HG02973 (cell line): ENCODE measurements around the gene DCBLD1.
A peak's percentile ranks its signal among the peaks of the same experiment; 100 is the strongest.

ENCODE experiments used
- ATAC-seq: cut with Tn5 transposase; IDR thresholded peaks from one replicate; pipeline ENCODE4 v1.9.1; 2021; ENCODE audit warnings: moderate library complexity; ENCODE audit not compliant: unreplicated experiment

Gene DCBLD1

GRCh38 chr6:117469791-117470190 lies 12.7 kb upstream of the DCBLD1 start:
- no peak for ATAC-seq

DNA sequence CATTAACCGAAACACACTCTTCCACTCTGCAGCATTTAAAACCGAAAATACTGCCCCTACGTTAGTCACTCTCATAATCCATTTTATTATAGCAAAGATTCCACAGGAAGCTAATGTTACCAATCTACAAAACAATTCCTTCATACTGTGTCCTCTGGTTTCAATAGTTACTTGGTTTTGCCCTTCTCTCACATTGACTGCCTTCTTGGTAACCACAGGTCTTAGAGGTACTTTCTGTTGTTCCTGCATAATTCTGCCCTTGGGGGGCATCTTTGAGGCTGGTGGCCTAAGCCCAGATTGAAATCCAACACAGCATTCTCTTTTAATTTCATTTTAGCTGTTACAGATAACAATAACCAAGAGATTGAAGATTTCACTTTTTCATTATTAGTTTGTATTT lies 9.8 kb upstream of the DCBLD1 start:
- ATAC-seq = no peak

GRCh38 chr6:117473401-117473800 lies 9.1 kb upstream of the DCBLD1 start:
- no peak for ATAC-seq

GRCh38 chr6:117477988-117478852 lies 4.3 kb upstream of the DCBLD1 start:
- peak; percentile 43 for ATAC-seq

GRCh38 chr6:117478853-117479231 lies 3.6 kb upstream of the DCBLD1 start:
- ATAC-seq = no peak

DNA sequence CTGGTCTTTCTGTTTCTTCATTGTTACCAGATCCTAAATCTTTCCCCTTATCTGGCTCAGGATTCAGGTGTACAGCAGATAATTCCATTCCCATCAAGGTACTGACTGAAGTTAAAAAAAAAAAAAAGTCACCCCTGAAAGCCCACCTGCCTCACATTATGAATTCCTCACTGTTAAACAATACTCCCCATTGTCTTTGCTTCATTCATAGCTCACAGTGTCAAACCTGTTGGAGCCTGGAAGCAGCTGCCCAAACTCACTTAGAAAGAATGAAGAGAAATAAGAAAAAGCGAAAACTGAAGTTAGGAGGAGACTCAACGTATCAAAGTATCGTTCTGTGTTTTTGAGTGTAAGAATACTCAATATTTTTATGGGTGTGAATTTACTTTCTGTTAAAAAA lies 1.8 kb upstream of the DCBLD1 start:
- ATAC-seq = no peak

- no peak for ATAC-seq
Observed at GRCh38 chr6:117481278-117481925, 1.1 kb upstream of the DCBLD1 start.

- no peak for ATAC-seq
Observed at GRCh38 chr6:117481926-117482239, 591 bp upstream of the DCBLD1 start.

- peak; percentile 12 for ATAC-seq
Observed at GRCh38 chr6:117483004-117483644, 650 bp downstream of the DCBLD1 start.

GRCh38 chr6:117483645-117484016 lies 1.2 kb downstream of the DCBLD1 start:
- ATAC-seq = peak; percentile 30

DNA sequence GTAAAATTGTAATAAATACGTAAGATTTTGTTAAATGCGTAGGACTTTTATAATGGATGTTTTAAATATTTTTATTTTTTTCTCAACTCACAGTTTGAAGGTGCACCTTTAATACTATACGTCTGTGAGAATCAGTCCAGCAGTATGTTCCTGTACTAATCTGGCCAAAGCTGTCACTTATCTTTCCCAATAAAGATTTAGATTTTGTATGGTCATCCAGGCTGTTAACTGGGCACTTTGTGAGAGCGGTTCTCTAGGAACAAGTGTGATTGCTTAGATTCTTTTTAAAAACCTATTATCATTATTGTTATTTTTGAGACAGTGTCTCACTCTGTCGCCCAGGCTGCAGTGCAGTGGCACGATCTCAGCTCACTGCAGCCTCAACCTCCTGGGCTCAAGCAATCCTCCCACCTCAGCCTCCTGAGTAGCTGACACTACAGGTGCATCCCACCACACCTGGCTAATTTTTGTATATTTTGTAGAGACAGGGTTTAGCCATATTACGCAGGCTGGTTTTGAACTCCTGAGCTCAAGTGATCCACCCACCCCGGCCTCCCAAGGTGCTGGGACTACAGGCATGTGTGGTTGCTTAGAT lies 1.7 kb downstream of the DCBLD1 start:
- no peak for ATAC-seq

DNA sequence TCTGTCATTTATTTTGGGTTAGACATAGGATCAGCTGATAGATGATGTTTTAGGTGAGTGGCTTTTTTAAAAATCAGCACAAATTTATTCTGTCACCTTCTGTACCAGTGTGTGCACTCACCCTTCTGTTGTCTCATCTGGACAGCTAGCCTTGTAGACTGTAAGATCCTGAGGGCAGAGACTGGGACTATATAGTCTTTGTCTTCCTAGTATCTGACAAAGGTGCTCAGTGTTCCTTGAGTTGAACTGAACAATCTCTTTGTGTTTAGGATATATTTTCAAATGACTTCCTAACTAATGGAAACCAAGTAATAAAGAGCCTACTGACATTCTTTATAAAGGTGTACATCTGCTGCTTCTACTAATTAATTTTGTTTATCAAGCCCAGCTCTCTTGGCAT lies 3.0 kb downstream of the DCBLD1 start:
- ATAC-seq = no peak

- ATAC-seq = no peak
Observed at GRCh38 chr6:117487821-117488220, 5.3 kb downstream of the DCBLD1 start.

DNA sequence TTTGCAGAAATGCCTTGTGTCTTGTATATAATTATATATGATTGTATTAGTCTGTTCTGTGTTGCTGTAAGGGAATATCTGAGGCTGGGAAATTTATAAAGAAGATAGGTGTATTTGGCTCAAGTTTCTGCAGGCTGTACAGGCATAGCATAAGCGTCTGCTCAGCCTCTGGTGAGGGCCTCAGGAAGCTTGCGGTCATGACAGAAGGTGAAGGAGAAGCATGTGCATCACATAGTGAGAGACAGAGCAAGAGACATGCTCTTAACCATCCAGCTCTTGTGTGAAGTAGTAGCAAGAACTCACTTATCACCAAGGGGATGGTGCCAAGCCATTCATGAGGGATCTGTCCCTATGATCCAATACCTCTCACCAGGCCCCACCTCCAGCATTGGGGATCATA lies 6.5 kb downstream of the DCBLD1 start:
- ATAC-seq = no peak

- no peak for ATAC-seq
Observed at GRCh38 chr6:117491916-117492315, 9.4 kb downstream of the DCBLD1 start.

- ATAC-seq = no peak
Observed at GRCh38 chr6:117493470-117493869, 11.0 kb downstream of the DCBLD1 start.

DNA sequence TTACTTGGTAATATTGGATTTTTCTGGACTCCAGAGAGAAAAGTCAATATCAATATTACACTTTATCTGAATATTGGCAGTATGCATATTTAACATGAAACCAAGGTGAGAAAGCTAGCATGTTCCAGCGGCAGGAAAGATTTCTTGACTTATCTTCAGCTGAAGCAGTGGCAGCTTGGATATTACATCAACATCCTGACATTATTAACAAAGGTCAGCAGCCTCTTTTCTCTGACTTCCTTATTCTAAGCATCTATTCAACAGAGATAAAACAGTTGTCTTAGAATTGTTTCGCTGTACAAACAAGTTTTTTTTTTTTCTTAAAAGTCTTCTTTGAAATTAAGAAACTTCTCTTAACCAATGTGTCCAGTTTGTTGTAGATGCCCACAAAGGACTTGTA lies 11.8 kb downstream of the DCBLD1 start:
- no peak for ATAC-seq

- no peak for ATAC-seq
Observed at GRCh38 chr6:117494694-117495318, 12.3 kb downstream of the DCBLD1 start.

DNA sequence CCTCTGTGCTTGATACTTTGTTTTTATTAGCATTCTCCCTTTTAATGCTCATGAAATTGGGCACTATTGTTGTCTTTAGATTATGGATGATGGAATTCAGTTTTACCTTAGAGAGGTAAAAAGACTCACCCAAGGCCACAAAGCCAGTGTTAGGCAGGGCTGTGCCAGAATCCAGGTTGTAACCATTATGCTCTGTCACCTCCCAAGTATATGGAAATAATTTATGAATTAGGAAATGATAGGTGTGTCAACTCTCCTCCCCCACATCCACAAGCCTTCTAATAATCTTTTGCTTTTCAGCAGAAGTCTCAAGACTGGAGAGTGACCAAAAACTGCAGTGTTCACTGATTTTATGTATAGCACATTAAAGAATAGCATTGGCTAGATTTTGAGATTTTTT lies 13.0 kb downstream of the DCBLD1 start:
- ATAC-seq = no peak

DNA sequence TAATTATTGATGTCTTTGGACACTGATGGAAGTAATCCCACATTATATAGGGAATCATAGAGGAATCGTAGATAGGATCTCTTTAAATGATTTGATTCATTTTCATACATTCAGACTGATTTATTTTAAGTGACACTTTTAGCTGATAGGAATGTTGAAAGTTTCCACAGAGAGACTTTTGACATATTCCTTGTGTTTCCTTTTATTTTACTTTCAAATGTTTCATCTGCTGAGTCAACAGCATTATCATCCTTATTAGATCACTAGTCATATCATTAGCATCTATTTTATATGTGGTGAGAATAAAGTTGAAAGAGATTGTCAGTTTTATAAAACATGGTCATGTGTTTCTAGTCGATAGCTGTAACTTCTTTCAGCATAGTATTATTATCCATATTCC lies 13.4 kb downstream of the DCBLD1 start:
- no peak for ATAC-seq

- ATAC-seq = peak; percentile 42
Observed at GRCh38 chr6:117496383-117496990, 14.0 kb downstream of the DCBLD1 start.
